GM12892 (cell line): ENCODE measurements around the gene PHOX2A.

Source experiments
- POLR2A ChIP-seq: IDR thresholded peaks from 2 replicates; pipeline ENCODE4 v1.6.1; 2011; ENCODE audit warnings: low read depth, low read length, control low read depth
- POLR2AphosphoS5 ChIP-seq: IDR thresholded peaks from 2 replicates; pipeline ENCODE4 v1.6.1; 2011; ENCODE audit warnings: low read depth, low read length, control low read depth

- TF ChIP-seq POLR2A (no peak), POLR2AphosphoS5 (no peak)
These were observed 22.4 kb downstream of the PHOX2A start for GRCh38 chr11:72221386-72222075.
